ENCODE data around the gene FAM169A.
A peak's percentile ranks its signal among the peaks of the same experiment; 100 is the strongest.
"Not testable (repeated sequence)": the region's sequence is repeated elsewhere in the genome, so short reads cannot be mapped to it uniquely, and the experiment has no call there.

The FAM169A gene, protein sequence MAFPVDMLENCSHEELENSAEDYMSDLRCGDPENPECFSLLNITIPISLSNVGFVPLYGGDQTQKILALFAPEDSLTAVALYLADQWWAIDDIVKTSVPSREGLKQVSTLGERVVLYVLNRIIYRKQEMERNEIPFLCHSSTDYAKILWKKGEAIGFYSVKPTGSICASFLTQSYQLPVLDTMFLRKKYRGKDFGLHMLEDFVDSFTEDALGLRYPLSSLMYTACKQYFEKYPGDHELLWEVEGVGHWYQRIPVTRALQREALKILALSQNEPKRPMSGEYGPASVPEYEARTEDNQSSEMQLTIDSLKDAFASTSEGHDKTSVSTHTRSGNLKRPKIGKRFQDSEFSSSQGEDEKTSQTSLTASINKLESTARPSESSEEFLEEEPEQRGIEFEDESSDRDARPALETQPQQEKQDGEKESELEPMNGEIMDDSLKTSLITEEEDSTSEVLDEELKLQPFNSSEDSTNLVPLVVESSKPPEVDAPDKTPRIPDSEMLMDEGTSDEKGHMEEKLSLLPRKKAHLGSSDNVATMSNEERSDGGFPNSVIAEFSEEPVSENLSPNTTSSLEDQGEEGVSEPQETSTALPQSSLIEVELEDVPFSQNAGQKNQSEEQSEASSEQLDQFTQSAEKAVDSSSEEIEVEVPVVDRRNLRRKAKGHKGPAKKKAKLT

DNA sequence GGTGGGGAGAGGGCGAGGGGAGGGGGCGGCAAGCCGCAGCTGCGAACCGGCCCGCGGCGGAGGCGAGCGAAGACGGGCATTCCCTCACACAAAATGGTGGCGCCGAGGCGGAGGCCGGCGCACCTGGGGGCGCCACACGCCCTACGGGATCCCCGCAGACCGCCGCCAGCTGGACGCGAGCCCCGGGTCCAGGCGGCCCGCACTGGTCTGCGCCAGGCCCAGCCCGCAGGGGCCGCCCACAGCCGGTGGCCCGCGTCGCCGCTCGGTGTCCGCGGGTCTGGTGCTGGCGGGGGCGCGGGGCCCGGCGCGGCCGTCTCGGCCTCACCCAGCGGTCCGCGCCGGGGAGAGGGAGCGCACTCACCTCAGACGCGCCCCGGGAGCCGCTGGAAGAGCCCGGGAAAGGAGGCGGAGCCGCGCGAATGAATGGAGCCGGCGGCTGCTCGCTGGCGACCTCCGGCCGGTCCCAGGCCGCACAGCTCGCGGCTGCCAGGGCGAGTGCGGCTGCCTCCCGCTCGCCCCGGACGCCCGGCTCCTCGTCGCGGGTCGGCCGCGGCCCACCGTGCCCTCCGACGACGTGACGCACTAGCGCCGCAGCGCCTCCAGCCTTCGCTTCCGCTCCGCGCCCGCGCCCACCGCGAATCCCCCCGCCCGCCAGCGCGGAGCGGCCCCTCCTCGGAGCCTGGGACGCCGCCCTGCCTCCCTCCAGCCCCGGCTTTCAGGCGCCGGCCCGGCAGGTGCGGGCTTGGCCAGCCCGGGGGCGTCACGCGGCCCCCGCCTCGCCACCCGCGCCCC, at the start of gene FAM169A:
FAM169A (minus strand) TSS at position 584 of the 792 bp plus-strand sequence. CDS start 24,711 bp downstream, outside the sequence.
- DNase-seq (ENCODE audit: low read depth in 1 of 2, low spot score in 1 of 2), result peak; percentile 20 to 38

DNA sequence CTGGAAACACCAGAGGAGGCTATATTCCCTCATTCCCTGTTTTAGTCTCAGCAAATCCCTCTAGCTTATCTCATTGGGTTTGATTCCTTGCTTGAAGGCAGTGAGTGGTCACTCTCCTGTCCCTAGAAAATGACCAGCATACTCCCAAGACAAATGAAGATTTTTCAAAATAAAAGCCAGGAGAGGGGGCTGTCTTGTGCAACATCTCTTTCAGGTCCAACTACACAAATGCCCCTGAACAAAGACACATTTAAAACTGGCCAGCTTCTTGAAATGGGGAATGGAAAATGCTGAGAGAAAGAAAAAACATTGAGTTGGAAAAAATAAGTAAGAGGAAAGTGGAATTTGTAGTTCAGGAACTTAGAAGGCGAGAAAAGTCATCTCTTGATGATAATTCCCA, 49.3 kb upstream of the FAM169A start:
- DNase-seq (ENCODE audit: low read depth in 1 of 2, low spot score in 1 of 2), result no peak

DNA sequence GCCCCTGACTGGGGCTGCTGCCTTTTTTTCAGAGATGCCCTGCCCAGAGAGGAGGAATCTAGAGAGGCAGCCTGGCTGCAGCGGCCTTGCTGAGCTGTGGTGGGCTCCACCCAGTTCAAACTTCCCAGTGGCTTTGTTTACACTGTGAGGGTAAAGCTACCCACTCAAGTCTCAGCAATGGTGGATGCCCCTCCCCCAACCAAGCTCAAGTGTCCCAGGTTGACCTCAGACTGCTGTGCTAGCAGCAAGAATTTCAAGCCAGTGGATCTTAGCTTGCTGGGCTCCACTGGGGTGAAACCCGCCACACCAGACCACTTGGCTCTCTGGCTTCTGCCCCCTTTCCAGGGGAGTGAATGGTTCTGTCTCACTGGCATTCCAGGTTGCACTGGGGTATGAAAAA, 45.2 kb upstream of the FAM169A start:
- DNase-seq (ENCODE audit: low read depth in 1 of 2, low spot score in 1 of 2), result not testable (repeated sequence)

DNA sequence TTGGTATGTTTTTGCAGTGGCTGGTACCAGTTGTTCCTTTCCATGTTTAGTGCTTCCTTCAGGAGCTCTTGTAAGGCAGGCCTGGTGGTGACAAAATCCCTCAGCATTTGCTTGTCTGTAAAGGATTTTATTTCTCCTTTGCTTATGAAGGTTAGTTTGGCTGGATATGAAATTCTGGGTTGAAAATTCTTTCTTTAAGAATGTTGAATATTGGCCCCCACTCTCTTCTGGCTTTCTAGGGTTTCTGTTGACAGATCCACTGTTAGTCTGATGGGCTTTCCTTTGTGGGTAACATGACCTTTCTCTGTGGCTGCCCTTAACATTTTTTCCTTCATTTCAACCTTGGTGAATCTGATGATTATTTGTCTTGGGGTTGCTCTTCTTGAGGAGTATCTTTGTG, 43.7 kb upstream of the FAM169A start:
- not testable (repeated sequence) for DNase-seq (ENCODE audit: low read depth in 1 of 2, low spot score in 1 of 2)

DNA sequence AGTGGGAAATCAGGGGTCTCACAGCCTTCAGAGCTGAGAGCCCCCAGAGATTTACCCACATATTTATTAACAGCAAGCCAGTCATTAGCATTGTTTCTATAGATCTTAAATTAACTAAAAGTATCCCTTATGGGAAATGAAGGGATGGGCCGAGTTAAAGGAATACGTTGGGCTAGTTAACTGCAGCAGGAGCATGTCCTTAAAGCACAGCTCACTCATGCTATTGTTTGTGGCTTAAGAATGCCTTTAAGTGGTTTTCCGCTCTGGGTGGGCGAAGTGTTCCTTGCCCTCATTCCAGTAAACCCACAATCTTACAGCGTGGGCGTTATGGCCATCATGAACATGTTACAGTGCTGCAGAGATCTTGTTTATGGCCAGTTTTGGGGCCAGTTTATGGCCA, 42.0 kb upstream of the FAM169A start:
- not testable (repeated sequence) for DNase-seq (ENCODE audit: low read depth in 1 of 2, low spot score in 1 of 2)

DNA sequence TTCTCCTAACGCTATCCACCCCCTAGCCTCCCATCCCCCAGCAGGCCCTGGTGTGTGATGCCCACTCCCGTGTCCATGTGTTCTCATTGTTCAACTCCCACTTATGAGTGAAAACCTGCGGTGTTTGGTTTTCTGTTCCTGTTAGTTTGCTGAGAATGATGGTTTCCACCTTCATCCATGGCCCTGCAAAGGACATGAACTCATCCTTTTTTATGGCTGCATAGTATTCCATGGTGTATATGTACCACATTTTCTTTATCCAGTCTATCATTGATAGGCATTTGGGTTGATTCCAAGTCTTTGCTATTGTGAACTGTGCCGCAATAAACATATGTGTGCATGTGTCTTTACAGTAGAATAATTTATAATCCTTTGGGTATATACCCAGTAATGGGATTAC, 38.5 kb upstream of the FAM169A start:
- not testable (repeated sequence) for DNase-seq (ENCODE audit: low read depth in 1 of 2, low spot score in 1 of 2)

DNA sequence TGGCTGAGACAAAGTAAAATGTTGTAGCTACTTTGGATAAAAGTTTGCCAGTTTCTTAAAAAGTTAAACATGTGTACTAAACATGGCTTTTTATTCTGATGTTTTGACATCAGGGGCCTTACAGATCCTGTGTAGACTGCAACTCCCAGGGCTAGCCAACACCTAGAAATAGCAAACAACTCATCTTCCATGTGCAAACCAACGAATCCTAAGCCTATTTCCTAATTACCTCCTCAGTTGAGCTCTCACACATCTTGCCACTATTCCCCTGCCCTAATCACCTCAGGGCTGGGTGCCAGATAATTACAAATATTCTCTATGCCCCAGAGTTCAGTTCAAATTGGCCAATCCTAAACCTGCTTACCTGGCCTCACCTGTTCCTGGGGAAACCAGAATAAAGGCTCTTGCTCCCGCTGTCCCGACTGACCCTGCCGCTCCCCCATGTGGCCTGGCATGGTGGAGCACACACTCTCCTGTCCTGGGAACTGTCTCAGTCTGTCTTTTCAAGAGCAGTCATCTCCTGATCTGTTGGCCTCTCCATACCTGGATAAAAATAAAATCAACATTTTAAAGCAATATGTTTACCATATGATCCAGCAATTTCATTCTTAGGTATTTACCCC, 37.1 kb upstream of the FAM169A start:
- no peak for DNase-seq (ENCODE audit: low read depth in 1 of 2, low spot score in 1 of 2)

DNA sequence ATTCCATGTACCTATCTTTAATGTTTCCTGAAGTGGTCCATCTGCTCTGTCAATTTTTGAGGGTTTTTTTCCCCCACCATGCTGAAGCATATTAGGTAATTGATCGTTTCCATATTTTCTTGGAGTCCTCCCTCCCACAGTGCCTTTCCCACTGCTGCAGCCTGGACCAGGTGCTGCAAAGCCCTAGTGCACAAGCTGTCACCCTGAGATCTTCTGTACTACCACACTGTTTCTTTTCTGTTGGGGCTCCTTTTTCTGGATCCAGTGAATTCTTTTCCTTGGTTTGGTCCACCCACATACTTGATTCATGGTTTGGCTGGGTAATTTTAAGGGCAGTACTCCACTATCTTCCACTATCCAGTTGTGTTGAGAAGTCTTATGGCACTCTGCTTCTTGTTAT, 30.9 kb upstream of the FAM169A start:
- DNase-seq (ENCODE audit: low read depth in 1 of 2, low spot score in 1 of 2), result no peak

DNA sequence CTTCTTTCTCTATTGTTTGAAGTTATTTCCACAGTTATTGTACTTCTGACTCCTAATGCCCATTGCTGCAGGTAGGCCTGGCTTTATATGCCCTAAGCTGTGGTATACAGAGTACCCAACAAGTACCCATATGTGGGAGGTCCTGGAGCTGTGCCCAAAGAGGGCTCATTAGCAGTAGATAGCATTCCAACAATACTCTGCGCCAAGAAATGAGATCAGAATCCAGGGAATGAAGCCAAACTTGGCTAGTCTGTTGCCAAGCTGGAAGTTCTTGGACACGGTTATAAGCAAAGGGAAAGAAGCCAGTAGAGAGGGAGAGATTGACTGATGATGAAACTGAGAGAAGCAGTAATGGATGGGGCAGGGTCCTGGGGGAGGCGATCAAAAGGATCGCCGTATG, 29.7 kb upstream of the FAM169A start:
- no peak for DNase-seq (ENCODE audit: low read depth in 1 of 2, low spot score in 1 of 2)

DNA sequence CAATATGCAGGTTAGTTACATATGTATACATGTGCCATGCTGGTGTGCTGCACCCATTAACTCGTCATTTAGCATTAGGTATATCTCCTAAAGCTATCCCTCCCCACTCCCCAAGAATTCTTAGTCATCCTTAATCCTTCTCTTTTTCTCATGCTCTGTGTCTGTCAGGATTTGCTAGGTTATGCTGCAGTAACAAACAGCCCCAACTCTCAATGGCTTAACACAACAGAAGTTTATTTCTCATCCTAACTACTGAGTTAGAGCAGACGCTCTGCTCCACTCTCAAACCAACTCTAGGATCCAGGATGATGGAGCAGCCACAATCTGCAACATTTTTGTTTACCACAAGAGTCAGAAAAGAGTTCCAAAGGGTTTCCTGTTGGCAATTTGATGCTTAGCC, 28.2 kb upstream of the FAM169A start:
- no peak for DNase-seq (ENCODE audit: low read depth in 1 of 2, low spot score in 1 of 2)

DNA sequence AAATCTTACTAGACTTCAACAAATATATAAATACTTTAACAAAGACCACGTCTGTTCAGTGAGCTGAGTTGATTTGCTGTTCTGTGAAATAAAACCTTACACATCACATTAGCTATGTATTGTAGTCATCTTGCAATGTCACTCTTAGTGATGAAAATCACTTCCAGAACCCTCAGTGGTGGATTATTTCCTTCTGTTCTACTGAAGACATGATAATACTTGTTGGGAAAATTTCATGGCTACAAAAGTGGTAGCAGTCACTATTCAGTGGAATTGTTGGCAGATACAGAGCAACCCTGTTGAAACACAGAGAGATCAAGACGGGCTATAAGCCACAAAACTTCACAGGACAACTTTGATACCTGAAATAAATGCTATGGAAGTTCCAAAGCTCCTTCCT, 26.7 kb upstream of the FAM169A start:
- DNase-seq (ENCODE audit: low read depth in 1 of 2, low spot score in 1 of 2), result no peak

DNA sequence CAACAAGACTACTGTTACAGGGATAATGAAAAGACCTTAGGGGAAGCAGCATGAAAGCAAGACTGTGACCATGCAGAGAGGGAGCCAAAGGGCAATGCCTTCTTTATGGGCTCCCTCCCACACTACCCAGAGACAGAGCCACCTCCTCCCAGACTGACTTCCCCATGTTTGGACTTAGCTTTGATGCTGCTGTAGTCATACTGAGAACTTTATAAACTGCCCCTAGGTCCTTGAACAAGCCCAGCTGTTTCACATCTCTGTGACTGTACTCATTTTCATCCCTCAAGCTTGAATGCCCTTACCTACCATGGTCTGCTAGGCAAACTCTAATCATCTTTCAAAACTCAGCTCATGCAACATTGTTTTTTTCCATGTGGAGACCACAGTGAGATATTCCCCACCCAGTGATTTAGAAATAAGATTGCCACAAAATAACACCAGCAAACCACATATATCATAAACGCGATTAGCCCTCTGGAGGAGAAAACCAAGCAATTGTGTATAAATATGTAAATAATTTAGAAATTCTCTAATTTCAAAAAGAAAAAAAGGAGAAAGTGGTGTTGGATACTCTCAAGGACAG, 23.4 kb upstream of the FAM169A start:
- no peak for DNase-seq (ENCODE audit: low read depth in 1 of 2, low spot score in 1 of 2)

DNA sequence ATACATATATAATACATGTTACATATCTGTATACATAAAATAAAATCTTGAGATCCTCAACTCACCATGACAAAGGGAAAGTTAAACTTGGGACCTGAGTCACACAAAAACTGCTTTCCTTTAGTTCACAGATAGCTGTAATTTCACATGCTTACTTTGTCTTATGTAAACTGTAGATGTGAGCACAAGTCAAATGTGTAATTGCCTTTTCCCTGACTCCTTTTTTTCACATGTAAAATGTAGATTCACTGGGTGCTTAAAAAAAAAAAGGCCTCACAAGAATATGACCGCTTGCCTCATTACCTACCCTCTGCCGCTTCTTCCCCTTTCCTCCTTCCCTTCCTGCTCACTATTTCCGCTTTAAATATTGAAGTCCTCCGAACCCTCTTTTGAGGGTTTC, 21.9 kb upstream of the FAM169A start:
- DNase-seq (ENCODE audit: low read depth in 1 of 2, low spot score in 1 of 2), result no peak

DNA sequence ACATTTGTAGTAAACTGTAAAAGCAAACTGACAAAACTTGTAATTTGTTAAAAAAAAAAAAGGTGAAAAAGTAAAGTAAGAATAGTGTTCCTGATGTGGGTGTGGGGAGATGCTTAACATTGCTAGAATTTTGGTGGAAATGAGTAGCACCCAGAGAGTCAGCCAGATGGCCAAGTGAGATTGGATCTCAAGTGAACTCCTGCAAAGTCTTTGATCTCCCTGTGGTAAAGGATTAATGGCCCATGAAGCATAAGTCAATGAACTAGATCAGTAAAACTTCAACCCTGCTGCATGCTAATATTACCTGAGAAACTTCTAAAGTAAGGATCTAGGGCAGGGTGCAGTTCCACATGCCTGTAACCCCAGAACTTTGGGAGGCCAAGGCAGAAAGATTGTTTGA, 19.0 kb upstream of the FAM169A start:
- DNase-seq (ENCODE audit: low read depth in 1 of 2, low spot score in 1 of 2), result no peak

DNA sequence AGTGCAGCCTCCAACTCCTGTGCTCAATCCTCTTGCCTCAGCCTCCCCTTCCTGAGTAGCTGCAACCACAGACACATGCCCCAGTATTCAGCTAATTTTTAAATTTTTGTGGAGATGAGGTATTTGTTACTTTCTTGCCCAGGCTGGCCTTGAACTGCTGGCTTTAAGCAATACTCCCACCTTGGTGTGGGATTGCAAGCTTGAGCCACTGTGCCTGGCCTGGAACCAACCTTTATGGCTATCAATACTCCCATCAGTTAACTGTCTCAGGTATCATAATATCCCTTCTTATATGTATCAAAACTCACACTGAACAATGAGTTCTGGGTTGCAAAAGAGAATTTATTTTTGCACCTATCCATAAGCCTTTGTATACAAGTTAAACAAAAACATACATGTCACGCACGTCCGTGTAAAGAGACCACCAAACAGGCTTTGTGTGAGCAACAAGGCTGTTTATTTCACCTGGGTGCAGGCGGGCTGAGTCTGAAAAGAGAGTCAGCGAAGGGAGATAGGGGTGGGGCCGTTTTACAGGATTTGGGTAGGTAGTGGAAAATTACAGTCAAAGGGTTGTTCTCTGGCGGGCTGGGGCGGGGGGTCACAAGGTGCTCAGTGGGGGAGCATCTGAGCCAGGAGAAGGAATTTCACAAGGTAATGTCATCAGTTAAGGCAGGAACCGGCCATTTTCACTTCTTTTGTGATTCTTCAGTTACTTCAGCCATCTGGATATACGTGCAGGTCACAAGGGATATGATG, 16.4 kb upstream of the FAM169A start:
- not testable (repeated sequence) for DNase-seq (ENCODE audit: low read depth in 1 of 2, low spot score in 1 of 2)

DNA sequence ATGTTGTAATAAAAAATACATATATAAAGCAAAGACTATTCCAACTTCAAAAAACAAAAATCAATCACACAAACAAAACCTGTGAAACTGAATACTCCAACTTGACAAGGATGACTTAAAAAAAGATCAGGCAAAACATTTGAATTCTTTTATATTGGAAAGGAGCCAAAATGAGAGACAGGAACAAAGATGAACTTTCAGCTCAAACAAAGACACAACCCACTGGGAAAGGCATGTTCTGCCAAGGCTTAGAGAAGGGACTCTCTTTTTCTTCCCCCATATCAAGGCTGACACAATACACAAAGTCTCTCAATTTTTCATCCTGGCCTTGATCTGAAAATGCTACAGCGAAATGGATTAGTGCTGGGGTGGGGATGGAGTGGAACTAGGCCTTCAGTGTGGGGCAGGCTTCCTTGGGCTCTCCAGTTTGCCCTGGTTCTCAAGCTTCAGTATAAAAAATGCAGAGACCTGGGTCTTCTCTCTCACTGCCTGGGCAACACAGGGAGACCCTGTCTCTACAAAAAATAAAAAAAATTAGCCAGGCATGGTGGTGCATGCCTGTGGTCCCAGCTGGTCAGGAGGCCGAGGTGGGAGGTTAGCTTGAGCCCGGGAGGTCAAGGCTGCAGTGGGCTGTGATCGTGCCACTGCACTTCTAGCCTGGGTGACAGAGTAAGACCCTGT, 11.6 kb upstream of the FAM169A start:
- no peak for DNase-seq (ENCODE audit: low read depth in 1 of 2, low spot score in 1 of 2)

DNA sequence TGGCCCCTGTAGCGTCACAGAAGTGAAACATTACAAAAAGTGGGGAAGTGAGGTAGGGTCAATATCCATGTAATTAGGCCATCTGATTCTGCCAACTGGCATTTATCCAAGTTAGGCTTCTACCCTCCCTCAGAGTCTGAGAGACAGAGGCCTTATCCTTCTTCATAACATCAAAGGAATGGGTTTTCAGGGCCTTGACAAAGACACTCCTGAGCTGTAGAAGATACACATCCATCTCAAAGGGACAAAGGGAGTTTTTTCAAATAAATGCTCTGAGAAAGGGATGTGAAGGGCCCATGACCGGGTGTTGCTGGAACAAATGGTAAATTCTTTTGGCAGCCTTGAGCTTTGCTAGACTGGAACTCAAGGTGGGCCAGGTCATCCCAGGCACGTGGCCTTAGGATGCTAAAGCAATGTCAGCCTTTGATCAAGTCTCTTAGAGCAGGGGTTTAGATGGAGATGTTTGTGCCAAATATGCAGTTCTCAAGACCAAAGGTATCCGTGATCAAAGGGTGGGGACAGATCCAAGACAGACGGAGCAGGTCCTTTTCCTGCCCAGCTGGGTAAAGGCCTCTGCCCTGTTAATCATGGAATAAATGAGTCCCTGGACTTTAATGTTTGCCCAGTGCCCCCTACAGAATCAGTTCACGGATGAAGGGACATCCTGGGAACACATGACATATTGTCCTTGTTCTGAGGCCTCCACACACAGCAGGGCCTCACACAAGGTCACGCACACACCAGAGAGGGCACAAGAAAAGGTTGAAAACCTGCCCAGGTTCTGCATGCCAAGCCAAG, 10.0 kb upstream of the FAM169A start:
- no peak for DNase-seq (ENCODE audit: low read depth in 1 of 2, low spot score in 1 of 2)

DNA sequence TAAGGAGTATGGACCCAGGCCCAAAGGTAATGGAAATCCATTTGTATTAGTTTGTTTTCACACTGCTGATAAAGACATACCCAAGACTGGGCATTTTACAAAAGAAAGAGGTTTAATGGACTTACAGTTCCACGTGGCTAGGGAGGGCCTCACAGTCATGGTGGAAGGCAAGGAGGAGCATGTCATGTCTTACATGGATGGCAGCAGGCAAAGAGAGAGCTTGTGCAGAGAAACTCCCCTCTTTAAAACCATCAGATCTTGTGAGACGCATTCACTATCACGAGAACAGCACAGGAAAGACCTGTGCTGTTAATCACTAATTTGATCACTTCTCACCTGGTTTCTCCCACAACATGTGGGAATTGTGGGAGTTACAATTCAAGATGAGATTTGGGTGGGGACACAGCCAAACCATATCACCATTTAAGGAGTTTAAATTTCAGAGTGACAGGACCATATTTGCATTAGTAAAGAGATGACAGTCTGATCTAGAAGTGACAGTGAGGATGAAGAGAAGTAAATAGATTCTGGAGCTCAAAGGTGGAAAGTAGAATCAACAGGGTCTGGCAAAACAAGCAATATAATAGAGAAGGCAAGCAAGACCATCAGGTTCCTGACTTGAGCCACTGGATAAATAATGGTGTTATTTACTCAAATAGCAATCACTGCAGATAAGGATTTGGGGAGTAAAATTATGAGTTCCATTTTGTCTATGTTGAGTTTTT, 7.5 kb upstream of the FAM169A start:
- no peak for DNase-seq (ENCODE audit: low read depth in 1 of 2, low spot score in 1 of 2)
